Gastrocnemius medialis (tissue), 4 donors: ENCODE data around the gene PDZD7.

ENCODE experiments used
- CTCF ChIP-seq, 5 experiments: fragments of 450-650 bp in 3 of 5; fragments of 200-600 bp in 2 of 5; sonication (generic) in 2 of 5; IDR thresholded peaks in 4 of 5; conservative IDR thresholded peaks in 1 of 5; 1 replicate in 4 of 5; 2 replicates in 1 of 5; pipeline ENCODE4 v1.5.1; 2016 to 2019; ENCODE audit warnings: antibody characterized with exemption in 5 of 5, mild to moderate bottlenecking in 3 of 5, moderate library complexity in 3 of 5
- POLR2A ChIP-seq, 2 donors: fragments of 450-650 bp; IDR thresholded peaks; one replicate each; pipeline ENCODE4 v1.6.1; 2017; ENCODE audit warnings: antibody characterized with exemption in 2 of 2, mild to moderate bottlenecking in 2 of 2, moderate library complexity in 2 of 2

GRCh38 chr10:101063548-101064414 is 32.9 kb upstream of the PDZD7 start:
- TF ChIP-seq CTCF (IDR thresholded peaks at IDR 0.05 in 4 of 5, conservative IDR thresholded peaks at IDR 0.05 in 1 of 5) = no peak
- TF ChIP-seq POLR2A (IDR thresholded peaks at IDR 0.05) = no peak
